HG03159 (cell line): ENCODE measurements around the gene TMEM108.

Experiments used
- ATAC-seq: cut with Tn5 transposase; IDR thresholded peaks from one replicate; pipeline ENCODE4 v1.9.1; 2021; ENCODE audit warnings: mild to moderate bottlenecking, moderate library complexity; ENCODE audit not compliant: unreplicated experiment

The TMEM108 gene

DNA sequence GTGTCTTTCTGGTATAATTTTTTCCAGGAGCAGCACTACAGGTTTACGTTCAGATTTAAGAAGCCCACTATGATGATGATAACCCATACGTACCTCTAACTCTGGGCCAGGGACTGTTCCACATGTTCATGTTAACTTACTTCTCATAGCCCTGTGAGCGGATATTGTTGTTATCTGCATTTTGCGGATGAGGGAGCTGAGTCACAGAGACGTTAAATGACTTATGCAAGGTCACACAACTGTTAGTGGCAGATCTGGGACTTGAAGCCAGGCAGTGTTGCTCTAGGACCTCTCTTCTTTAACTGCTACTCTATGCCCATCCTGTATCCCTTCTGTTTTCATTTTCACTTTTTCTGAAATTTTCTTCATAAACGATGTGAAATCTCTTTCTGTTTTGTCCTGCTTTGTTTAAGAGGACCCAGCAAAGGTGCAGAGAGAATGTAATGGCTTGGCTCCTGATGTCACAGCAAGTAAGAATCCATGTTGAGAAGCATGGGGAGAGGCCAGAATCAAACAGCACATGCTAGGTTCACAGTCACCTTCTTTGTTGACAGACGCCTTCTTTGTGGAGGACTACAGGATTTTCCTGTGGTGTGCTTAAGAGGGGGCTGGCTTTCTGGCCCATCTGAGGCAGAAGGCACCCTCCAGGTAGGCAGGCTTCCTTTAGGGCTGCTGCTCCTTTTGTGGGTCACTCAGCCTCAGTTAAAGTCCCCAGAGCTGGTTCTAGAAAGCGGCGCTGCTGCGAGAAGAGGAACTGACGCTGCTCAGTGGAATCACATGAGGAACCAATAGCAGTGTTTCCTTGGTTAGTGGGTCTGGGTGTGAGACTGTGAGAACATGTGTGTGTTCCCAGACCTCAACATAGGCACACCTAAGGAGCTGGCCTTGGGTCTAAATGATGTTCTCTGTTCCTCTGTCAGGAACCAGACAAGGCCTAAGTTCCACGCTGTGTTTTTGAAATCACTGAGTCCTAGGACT is 121.6 kb downstream of the TMEM108 start:
- peak; percentile 66 for ATAC-seq

- no peak for ATAC-seq
These were observed 123.5 kb downstream of the TMEM108 start for GRCh38 chr3:133161656-133162055.

GRCh38 chr3:133162265-133162664 is 124.1 kb downstream of the TMEM108 start:
- ATAC-seq = no peak

GRCh38 chr3:133162670-133163305 is 124.6 kb downstream of the TMEM108 start:
- no peak for ATAC-seq

DNA sequence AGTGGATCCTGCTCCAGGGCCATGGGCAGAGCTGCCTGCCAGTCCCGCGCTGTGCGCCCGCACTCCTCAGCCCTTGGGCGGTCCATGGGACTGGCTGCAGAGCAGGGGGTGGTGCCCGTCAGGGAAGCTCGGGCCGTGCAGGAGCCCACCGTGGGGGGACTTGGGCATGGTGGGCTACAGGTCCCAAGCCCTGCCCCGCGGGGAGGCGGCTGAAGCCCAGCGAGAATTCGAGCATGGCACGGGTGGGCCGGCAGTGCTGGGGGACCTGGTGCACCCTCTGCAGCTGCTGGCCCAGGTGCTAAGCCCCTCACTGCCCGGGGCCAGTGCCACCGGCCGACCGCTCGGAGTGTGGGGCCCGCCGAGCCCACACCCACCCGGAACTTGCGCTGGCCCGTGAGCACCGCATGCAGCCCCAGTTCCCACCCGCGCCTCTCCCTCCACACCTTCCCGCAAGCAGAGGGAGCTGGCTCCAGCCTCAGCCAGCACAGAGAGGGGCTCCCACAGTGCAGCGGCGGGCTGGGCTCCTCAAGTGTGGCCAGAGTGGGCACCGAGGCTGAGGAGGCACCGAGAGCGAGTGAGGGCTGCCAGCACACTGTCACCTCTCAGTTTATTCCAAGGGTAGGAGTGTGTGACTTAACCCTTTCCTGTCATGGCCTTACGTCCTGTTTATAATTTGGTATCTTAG is 129.3 kb downstream of the TMEM108 start:
- no peak for ATAC-seq

GRCh38 chr3:133168025-133168401 is 129.8 kb downstream of the TMEM108 start:
- no peak for ATAC-seq

DNA sequence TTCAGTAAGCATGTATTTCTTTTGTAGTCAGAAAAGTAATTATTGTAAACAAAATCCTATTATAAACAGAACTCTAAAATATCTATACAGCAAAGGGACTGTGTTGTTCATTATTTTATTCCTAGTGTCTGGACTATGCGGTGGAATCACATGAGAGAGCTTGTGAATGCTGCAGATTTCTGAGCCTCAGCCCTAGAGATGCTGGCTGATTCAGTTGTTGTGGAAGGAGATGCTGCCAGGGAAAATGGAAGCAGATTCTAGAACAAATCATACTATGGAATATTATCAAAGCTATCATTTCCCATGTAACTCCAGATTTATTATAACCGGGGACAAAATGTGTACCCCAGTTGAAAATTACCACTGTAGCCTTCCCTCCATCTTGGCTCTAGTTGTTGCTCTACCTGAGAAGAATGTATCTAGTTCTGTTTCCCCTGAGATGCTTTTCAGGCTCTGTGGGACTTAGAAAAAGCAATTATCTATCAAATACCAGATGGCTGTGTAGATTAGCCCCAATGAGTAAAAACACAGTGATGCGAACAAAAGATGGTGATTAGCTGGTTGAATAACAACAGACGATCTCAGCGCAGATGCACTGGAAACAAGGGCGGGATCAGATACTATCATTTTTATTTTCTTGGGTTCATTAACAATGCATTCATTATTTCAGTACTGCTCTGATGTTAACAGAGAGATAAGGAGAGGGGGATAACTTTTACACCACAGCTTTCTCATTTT is 131.3 kb downstream of the TMEM108 start:
- no peak for ATAC-seq

DNA sequence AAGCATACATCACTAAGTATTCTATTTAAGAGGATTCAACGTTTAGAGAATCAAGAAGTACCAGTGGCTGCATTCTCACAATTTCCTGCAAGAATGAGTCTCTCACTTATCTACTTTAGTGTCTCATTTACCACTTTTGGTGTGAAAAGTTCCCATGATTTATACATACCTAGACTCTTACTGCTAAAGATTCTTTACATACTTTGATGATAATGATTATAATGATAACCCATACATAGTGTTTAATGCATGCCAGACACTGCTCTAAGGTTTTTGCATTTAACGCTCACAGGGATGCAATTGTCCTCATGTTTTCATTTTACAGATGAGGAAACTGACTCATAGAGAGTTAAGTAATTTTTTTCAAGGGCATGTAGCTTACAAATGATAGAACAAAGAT is 133.6 kb downstream of the TMEM108 start:
- ATAC-seq = no peak

- ATAC-seq = no peak
These were observed 143.4 kb downstream of the TMEM108 start for GRCh38 chr3:133181392-133182150.

DNA sequence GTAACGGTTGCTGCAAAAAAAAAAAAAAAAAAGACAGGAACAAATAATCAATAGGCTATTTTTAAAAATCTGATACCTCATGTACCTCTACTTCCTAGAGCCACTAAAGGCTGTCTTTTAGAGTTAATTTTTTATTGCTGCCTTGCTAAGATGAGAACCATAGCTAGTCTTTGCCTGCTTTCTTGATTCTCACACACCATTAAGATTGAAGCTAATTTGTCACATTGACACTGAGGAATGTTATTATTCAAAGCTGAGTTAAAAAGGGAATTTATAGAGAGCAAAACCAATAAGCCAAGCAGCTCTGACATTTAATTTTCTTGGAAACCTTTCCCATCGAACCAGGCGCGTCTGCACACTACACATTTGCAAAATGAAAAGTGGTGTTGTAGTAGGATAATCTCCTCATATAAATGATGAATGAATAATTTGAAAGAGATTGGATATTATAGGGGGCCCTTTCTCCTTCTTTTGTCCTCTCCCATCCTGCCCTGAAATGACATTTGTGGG is 149.7 kb downstream of the TMEM108 start:
- no peak for ATAC-seq

DNA sequence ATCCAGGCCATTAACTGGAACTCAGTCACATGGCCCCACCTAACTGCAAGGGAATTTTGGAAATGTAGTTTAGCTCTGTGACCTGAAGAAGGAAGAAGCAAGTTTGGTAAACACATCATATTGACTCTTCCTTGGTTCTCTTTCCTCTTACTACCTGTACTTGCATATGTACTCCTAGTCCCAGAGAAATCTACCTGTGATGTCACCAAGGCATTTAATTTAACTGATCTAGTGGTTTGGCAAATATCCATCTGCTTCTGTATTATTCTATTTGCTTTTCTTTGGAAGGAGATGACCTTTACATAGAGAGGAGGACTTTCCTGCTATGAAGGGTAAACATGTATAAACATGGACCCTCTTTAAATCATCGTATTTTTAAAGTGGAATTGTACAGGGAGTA is 150.8 kb downstream of the TMEM108 start:
- ATAC-seq = no peak

DNA sequence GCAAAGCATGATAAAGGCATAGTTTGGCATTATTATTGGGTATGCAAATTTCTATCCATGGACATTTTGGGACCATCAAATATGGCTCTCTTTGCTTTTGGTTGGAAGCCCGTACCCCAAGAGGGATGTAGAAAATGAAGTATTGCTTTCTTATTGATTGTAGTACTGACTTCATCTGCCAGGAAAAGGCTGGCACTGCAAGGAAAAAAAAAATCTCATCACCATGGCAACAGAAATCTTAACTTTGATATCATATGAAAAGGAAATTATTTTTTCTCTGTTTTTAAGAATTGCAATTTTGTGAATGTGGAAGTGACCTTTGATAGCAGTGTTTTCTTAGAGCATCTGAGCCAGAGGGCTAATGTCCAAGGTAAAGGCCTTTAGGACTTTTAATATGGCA is 151.7 kb downstream of the TMEM108 start:
- ATAC-seq = no peak

GRCh38 chr3:133191818-133192217 is 153.6 kb downstream of the TMEM108 start:
- ATAC-seq = no peak

GRCh38 chr3:133192363-133192945 is 154.3 kb downstream of the TMEM108 start:
- no peak for ATAC-seq

- no peak for ATAC-seq
These were observed 154.8 kb downstream of the TMEM108 start for GRCh38 chr3:133192967-133193366.

- no peak for ATAC-seq
These were observed 158.3 kb downstream of the TMEM108 start for GRCh38 chr3:133196527-133196926.

- ATAC-seq = peak; percentile 56
These were observed 159.4 kb downstream of the TMEM108 start for GRCh38 chr3:133197619-133198018.

DNA sequence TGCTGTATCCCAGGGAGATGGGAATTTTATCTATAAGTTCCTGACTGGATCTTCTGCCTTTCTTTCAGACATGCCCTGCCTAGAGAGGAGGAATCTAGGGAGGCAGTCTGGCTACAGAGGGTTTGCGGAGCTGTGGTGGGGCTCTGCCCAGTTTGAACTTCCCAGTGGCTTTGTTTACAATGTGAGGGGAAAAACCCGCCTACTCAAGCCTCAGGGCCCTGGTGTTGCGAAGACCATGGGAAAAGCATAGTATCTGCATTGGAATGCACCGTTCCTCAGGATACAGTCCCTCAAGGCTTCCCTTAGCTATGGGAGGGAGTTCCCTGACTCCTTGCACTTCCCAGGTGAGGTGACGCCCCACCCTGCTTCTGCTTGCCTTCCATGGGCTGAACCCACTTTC is 168.7 kb downstream of the TMEM108 start:
- no peak for ATAC-seq

GRCh38 chr3:133208184-133208583 is 170.0 kb downstream of the TMEM108 start:
- ATAC-seq = no peak
